Neural progenitor cell (in vitro differentiated cells): ENCODE results near the gene SYT13.

Source experiments
- EZH2 ChIP-seq: fragments of 200-600 bp; sonication (generic); IDR thresholded peaks from 2 replicates; pipeline ENCODE4 v1.6.1; 2017; ENCODE audit warnings: antibody characterized with exemption, mild to moderate bottlenecking, moderate library complexity
- TF ChIP-seq, protein P1 (sequence below): fragments of 200-600 bp; sonication (generic); IDR thresholded peaks from 2 replicates; pipeline ENCODE4 v1.5.1; 2017; ENCODE audit warnings: antibody characterized with exemption, mild to moderate bottlenecking

DNA sequence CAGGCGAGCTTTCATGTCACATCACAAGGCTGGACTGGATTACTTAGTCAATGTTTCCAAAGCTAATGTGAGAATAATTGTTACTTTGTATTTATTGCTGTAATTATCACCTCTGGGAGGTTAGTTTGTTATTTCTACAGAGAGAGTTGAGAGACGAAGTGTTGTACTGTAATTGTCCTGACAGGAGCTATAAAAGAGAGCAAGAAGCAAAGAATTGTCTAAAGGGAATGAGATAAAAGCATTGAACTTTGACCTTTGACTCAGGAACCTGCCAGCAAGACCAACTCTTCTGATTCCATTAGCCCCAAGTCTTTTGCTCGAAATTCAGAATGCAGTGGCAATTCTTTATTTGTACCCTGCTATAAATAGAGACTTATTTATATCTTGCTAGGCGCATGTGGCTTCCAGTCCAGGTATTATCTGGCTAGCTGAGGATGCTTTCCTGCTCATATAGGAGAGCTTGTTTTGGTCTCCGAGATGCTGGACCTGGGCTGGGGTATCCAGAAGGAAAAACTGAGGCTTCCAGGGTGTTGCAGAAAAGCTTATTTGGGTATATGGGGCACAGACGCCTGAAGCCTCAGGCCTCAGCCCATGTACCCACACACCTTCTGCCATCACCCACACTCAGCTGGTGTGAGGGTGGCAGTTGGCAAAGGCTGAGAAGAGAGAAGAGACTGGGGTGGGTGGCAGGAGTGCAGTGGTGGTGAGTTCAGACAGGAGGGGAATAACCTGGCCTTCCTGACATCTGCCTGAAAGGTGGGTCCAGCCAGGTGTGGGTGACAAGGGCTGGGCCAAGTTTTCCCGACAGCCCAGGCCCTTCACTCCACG is 40.7 kb downstream of the SYT13 start:
- TF ChIP-seq, protein P1, sequence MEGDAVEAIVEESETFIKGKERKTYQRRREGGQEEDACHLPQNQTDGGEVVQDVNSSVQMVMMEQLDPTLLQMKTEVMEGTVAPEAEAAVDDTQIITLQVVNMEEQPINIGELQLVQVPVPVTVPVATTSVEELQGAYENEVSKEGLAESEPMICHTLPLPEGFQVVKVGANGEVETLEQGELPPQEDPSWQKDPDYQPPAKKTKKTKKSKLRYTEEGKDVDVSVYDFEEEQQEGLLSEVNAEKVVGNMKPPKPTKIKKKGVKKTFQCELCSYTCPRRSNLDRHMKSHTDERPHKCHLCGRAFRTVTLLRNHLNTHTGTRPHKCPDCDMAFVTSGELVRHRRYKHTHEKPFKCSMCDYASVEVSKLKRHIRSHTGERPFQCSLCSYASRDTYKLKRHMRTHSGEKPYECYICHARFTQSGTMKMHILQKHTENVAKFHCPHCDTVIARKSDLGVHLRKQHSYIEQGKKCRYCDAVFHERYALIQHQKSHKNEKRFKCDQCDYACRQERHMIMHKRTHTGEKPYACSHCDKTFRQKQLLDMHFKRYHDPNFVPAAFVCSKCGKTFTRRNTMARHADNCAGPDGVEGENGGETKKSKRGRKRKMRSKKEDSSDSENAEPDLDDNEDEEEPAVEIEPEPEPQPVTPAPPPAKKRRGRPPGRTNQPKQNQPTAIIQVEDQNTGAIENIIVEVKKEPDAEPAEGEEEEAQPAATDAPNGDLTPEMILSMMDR, result no peak
- no peak for TF ChIP-seq EZH2
